ENCODE data around the gene ARHGAP25. TPM values are rescaled to one million over a fixed set of nuclear protein-coding genes. Genes with fewer than 3 reads are reported as not detected.

ARHGAP25 gene
- polyA plus RNA-seq, 1 donor (not counting 4 experiments of a cell fraction or from before 2014, with no cell fraction given) = 25.3 TPM

GRCh38 chr2:68774569-68775271 lies 40.1 kb downstream of the ARHGAP25 start:
- H3K9me3 ChIP-seq (ENCODE audit: control insufficient read depth, low read depth, low read length) = no peaks in the 10 kb centered on the region
- H3K4me3 ChIP-seq (ENCODE audit: control insufficient read depth in 2 of 3, extremely low read depth in 1 of 3, insufficient read depth in 2 of 3, low read depth in 1 of 3, low read length in 3 of 3) = no peak overlapping the region
- dilution Hi-C loops (cut with MboI; ENCODE audit: extremely low pct_ligation_motif_present, low sequenced_read_pairs) = no loop called here
- no peaks in the 10 kb centered on the region for H4K20me1 ChIP-seq (ENCODE audit: control insufficient read depth, extremely low read depth, insufficient read depth, low read length)
- no peaks in the 10 kb centered on the region for H3K79me2 ChIP-seq (ENCODE audit: control insufficient read depth, insufficient read depth, low read length)
- H3K4me1 ChIP-seq (ENCODE audit: control insufficient read depth, extremely low read depth, insufficient read depth, low read length) = peaks cover 9% of the 10 kb centered on the region
- no peak for DNase-seq (ENCODE audit: low read depth, low spot score)
- H3K9me1 ChIP-seq (ENCODE audit: control insufficient read depth, extremely low read depth, insufficient read depth, low read length) = no peaks in the 10 kb centered on the region
- no peaks in the 10 kb centered on the region for H3K27me3 ChIP-seq (ENCODE audit: control insufficient read depth, extremely low read depth, insufficient read depth, low read length)
- H2AFZ ChIP-seq (ENCODE audit: control insufficient read depth, low read length) = no peak overlapping the region
- H3K27ac ChIP-seq (ENCODE audit: control insufficient read depth, insufficient read depth, low read length) = no peak overlapping the region
- no peak overlapping the region for H3K4me2 ChIP-seq (ENCODE audit: control insufficient read depth, extremely low read depth, insufficient read depth, low read depth, low read length)
- no peak overlapping the region for H3K9ac ChIP-seq (ENCODE audit: control insufficient read depth, extremely low read depth, insufficient read depth, low read length)
- no peaks in the 10 kb centered on the region for H3K36me3 ChIP-seq (ENCODE audit: control insufficient read depth in 2 of 2, extremely low read depth in 1 of 2, insufficient read depth in 2 of 2, low read length in 2 of 2)
- FAIRE-seq = no peak
- TF ChIP-seq EZH2 (IDR thresholded peaks at IDR 0.05; ENCODE audit: low read length) = no peak
- TF ChIP-seq, protein P1, sequence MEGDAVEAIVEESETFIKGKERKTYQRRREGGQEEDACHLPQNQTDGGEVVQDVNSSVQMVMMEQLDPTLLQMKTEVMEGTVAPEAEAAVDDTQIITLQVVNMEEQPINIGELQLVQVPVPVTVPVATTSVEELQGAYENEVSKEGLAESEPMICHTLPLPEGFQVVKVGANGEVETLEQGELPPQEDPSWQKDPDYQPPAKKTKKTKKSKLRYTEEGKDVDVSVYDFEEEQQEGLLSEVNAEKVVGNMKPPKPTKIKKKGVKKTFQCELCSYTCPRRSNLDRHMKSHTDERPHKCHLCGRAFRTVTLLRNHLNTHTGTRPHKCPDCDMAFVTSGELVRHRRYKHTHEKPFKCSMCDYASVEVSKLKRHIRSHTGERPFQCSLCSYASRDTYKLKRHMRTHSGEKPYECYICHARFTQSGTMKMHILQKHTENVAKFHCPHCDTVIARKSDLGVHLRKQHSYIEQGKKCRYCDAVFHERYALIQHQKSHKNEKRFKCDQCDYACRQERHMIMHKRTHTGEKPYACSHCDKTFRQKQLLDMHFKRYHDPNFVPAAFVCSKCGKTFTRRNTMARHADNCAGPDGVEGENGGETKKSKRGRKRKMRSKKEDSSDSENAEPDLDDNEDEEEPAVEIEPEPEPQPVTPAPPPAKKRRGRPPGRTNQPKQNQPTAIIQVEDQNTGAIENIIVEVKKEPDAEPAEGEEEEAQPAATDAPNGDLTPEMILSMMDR (optimal IDR thresholded peaks at IDR 0.05 in 1 of 3, IDR thresholded peaks at IDR 0.05 in 1 of 3, conservative IDR thresholded peaks at IDR 0.05 in 1 of 3; ENCODE audit: extremely low read depth in 1 of 3, insufficient read depth in 2 of 3, low read length in 3 of 3) = no peak

DNA sequence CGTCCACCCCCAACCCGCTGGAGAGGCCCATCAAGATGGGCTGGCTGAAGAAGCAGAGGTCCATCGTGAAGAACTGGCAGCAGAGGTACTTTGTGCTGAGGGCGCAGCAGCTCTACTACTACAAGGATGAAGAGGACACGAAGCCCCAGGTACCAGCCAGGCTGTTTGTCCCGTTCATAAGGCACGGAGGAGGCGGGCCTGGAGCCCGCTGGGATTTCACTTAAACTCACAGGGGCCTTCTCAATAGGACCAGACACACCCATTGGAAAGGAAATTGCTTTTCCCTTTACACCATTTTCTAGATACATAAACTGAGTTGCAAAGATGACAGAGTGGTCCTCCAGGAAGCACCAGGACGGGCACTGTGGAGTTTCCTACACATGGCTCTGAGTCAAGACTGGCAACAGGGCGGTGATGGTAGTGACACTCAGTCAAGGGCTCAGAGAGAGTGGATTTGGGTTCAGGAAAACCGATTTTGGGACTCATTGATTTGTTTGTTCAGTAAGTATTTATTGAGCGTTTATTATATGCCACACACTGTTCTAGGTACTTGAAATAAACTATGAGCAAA lies 40.7 kb downstream of the ARHGAP25 start:
- no peak for FAIRE-seq
- no peaks in the 10 kb centered on the region for H3K27me3 ChIP-seq (ENCODE audit: control insufficient read depth, extremely low read depth, insufficient read depth, low read length)
- H3K9me1 ChIP-seq (ENCODE audit: control insufficient read depth, extremely low read depth, insufficient read depth, low read length) = no peaks in the 10 kb centered on the region
- H3K36me3 ChIP-seq (ENCODE audit: control insufficient read depth in 2 of 2, extremely low read depth in 1 of 2, insufficient read depth in 2 of 2, low read length in 2 of 2) = no peaks in the 10 kb centered on the region
- H4K20me1 ChIP-seq (ENCODE audit: control insufficient read depth, extremely low read depth, insufficient read depth, low read length) = no peaks in the 10 kb centered on the region
- no peak overlapping the region for H3K4me2 ChIP-seq (ENCODE audit: control insufficient read depth, extremely low read depth, insufficient read depth, low read depth, low read length)
- no peaks in the 10 kb centered on the region for H3K79me2 ChIP-seq (ENCODE audit: control insufficient read depth, insufficient read depth, low read length)
- no peak for TF ChIP-seq EZH2 (IDR thresholded peaks at IDR 0.05; ENCODE audit: low read length)
- TF ChIP-seq, protein P1 (optimal IDR thresholded peaks at IDR 0.05 in 1 of 3, IDR thresholded peaks at IDR 0.05 in 1 of 3, conservative IDR thresholded peaks at IDR 0.05 in 1 of 3; ENCODE audit: extremely low read depth in 1 of 3, insufficient read depth in 2 of 3, low read length in 3 of 3) = no peak
- H3K9ac ChIP-seq (ENCODE audit: control insufficient read depth, extremely low read depth, insufficient read depth, low read length) = no peak overlapping the region
- H3K9me3 ChIP-seq (ENCODE audit: control insufficient read depth, low read depth, low read length) = no peaks in the 10 kb centered on the region
- dilution Hi-C loops (cut with MboI; ENCODE audit: extremely low pct_ligation_motif_present, low sequenced_read_pairs) = no loop called here
- no peak overlapping the region for H3K27ac ChIP-seq (ENCODE audit: control insufficient read depth, insufficient read depth, low read length)
- H3K4me3 ChIP-seq (ENCODE audit: control insufficient read depth in 2 of 3, extremely low read depth in 1 of 3, insufficient read depth in 2 of 3, low read depth in 1 of 3, low read length in 3 of 3) = no peak overlapping the region
- no peak for DNase-seq (ENCODE audit: low read depth, low spot score)
- peaks cover 2% of the 10 kb centered on the region for H3K4me1 ChIP-seq (ENCODE audit: control insufficient read depth, extremely low read depth, insufficient read depth, low read length)
- no peak overlapping the region for H2AFZ ChIP-seq (ENCODE audit: control insufficient read depth, low read length)

Data from keratinocyte (primary cell).